PC-9 (cell line): Measurements from ENCODE around the gene PTTG1IP. TPM values are rescaled to one million over a fixed set of nuclear protein-coding genes. Genes with fewer than 3 reads are reported as not detected.

Experiments used
- BruUV-seq: library from RNA; stranded (reverse); fragments of 400-500 nt; replicated peaks from 2 replicates; lab custom pipeline; 2021; lab: Mats Ljungman, UMichigan
- CTCF ChIA-PET: fragments of 300-600 bp; sonication (Branson Sonifier 250); formaldehyde crosslinking; loops from one replicate; lab custom pipeline; 2022; ENCODE audit warnings: antibody characterized with exemption; lab: Charles Lee
- POLR2A ChIA-PET: fragments of 300-600 bp; sonication (Branson Sonifier 250); formaldehyde crosslinking; loops from one replicate; lab custom pipeline; 2022; ENCODE audit warnings: antibody characterized with exemption; ENCODE audit not compliant: unreplicated experiment; lab: Charles Lee
- DNase-seq, 2 experiments: peaks; one replicate each; pipeline versions ENCODE4 v3.0.0 to v3.0.0-alpha.2; 2015 to 2022; ENCODE audit warnings: mixed read lengths in 1 of 2
- H2AFZ ChIP-seq: fragments of 200-600 bp; sonication (generic); 2 replicates; pipeline ENCODE4 v1.8.1; 2017; ENCODE audit warnings: antibody characterized with exemption
- H3F3A ChIP-seq: fragments of 200-600 bp; sonication (generic); 2 replicates; pipeline ENCODE4 v1.8.1; 2017; ENCODE audit warnings: antibody characterized with exemption, mild to moderate bottlenecking, low read depth; ENCODE audit not compliant: insufficient read depth
- H3K27ac ChIP-seq: fragments of 200-600 bp; sonication (generic); 2 replicates; pipeline ENCODE4 v1.6.1; 2016; ENCODE audit warnings: mixed run types
- H3K27me3 ChIP-seq: fragments of 200-600 bp; sonication (generic); 2 replicates; pipeline ENCODE4 v1.6.1; 2016; ENCODE audit warnings: low read depth, mixed run types; ENCODE audit not compliant: insufficient read depth
- H3K36me3 ChIP-seq: fragments of 200-600 bp; sonication (generic); 2 replicates; pipeline ENCODE4 v1.6.1; 2016; ENCODE audit warnings: low read depth, mixed run types
- H3K4me1 ChIP-seq: fragments of 200-600 bp; sonication (generic); replicated peaks from 2 replicates; pipeline ENCODE4 v1.6.1; 2016; ENCODE audit warnings: mixed run types; ENCODE audit not compliant: insufficient read depth
- H3K4me2 ChIP-seq: fragments of 200-600 bp; sonication (generic); 2 replicates; pipeline ENCODE4 v1.6.1; 2017; ENCODE audit warnings: mixed run types
- H3K4me3 ChIP-seq: fragments of 200-600 bp; sonication (generic); 2 replicates; pipeline ENCODE4 v1.6.1; 2016; ENCODE audit warnings: mixed run types
- H3K79me2 ChIP-seq: fragments of 200-600 bp; sonication (generic); 2 replicates; pipeline ENCODE4 v1.6.1; 2017; ENCODE audit warnings: low read depth, mixed run types
- H3K9me2 ChIP-seq: fragments of 200-600 bp; sonication (generic); 2 replicates; pipeline ENCODE4 v1.8.1; 2017; ENCODE audit warnings: mild to moderate bottlenecking; ENCODE audit not compliant: insufficient read depth
- H3K9me3 ChIP-seq: fragments of 200-600 bp; sonication (generic); 2 replicates; pipeline ENCODE4 v1.8.1; 2016; ENCODE audit warnings: low read depth; ENCODE audit not compliant: insufficient read depth
- H4K20me1 ChIP-seq: fragments of 200-600 bp; sonication (generic); 2 replicates; pipeline ENCODE4 v1.8.1; 2017; ENCODE audit not compliant: insufficient read depth
- EZH2 ChIP-seq: fragments of 200-600 bp; sonication (generic); IDR thresholded peaks from 2 replicates; pipeline ENCODE4 v1.8.0; 2017; ENCODE audit warnings: antibody characterized with exemption, low read depth
- intact Hi-C: fragments of 100-400 bp; cut with micrococcal nuclease; formaldehyde crosslinking; loops from one replicate; pipeline ENCODE4 v1.10.0; 2022; ENCODE audit not compliant: unreplicated experiment
- total RNA-seq: library from RNA; stranded (reverse); gene quantifications from 2 replicates; pipeline ENCODE4 v1.2.3, GENCODE V29; 2021
- TF ChIP-seq, protein P1 (sequence below): fragments of 200-600 bp; sonication (generic); conservative IDR thresholded peaks from 2 replicates; pipeline ENCODE4 v1.6.1; 2017; ENCODE audit warnings: mixed run types, antibody characterized with exemption, mild to moderate bottlenecking, moderate library complexity

The PTTG1IP gene
- total RNA-seq, 1 experiment from 2014 or later, result 174 TPM

GRCh38 chr21:44918581-44919033 is 45.1 kb upstream of the PTTG1IP start:
- no peak for DNase-seq
- ChIA-PET POLR2A (no interaction called here), CTCF (no interaction called here)
- H3K9me2 ChIP-seq, result no peaks in the 10 kb centered on the region
- H3K79me2 ChIP-seq, result peaks cover 7% of the 10 kb centered on the region
- H3K4me1 ChIP-seq, result peaks cover 46% of the 10 kb centered on the region
- no peak overlapping the region for H3K4me3 ChIP-seq
- no peaks in the 10 kb centered on the region for H3K36me3 ChIP-seq
- H3K4me2 ChIP-seq, result no peak overlapping the region
- no peak overlapping the region for H3K27ac ChIP-seq
- no TSS peak for BruUV-seq
- no peaks in the 10 kb centered on the region for H3K27me3 ChIP-seq
- intact Hi-C loops, result no loop called here
- no peak for TF ChIP-seq EZH2
- TF ChIP-seq, protein P1, sequence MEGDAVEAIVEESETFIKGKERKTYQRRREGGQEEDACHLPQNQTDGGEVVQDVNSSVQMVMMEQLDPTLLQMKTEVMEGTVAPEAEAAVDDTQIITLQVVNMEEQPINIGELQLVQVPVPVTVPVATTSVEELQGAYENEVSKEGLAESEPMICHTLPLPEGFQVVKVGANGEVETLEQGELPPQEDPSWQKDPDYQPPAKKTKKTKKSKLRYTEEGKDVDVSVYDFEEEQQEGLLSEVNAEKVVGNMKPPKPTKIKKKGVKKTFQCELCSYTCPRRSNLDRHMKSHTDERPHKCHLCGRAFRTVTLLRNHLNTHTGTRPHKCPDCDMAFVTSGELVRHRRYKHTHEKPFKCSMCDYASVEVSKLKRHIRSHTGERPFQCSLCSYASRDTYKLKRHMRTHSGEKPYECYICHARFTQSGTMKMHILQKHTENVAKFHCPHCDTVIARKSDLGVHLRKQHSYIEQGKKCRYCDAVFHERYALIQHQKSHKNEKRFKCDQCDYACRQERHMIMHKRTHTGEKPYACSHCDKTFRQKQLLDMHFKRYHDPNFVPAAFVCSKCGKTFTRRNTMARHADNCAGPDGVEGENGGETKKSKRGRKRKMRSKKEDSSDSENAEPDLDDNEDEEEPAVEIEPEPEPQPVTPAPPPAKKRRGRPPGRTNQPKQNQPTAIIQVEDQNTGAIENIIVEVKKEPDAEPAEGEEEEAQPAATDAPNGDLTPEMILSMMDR, result no peak
- peaks cover 39% of the 10 kb centered on the region for H3F3A ChIP-seq
- no peak overlapping the region for H2AFZ ChIP-seq
- H4K20me1 ChIP-seq, result no peaks in the 10 kb centered on the region
- H3K9me3 ChIP-seq, result no peaks in the 10 kb centered on the region

GRCh38 chr21:44918107-44918470 is 44.6 kb upstream of the PTTG1IP start:
- Histone ChIP-seq H3K9me2 (no peaks in the 10 kb centered on the region), H3K9me3 (no peaks in the 10 kb centered on the region), H4K20me1 (no peaks in the 10 kb centered on the region), H3K4me1 (peaks cover 51% of the 10 kb centered on the region), H3K27ac (no peak overlapping the region), H3K27me3 (no peaks in the 10 kb centered on the region), H3K4me2 (no peak overlapping the region), H2AFZ (no peak overlapping the region), H3K79me2 (peaks cover 7% of the 10 kb centered on the region), H3K4me3 (no peak overlapping the region), H3K36me3 (no peaks in the 10 kb centered on the region), H3F3A (peaks cover 41% of the 10 kb centered on the region)
- intact Hi-C loops, result no loop called here
- POLR2A ChIA-PET, result no interaction called here
- TF ChIP-seq EZH2, result no peak
- TF ChIP-seq, protein P1, result no peak
- CTCF ChIA-PET, result no interaction called here
- DNase-seq, result no peak
- no TSS peak for BruUV-seq

GRCh38 chr21:44917446-44918106 is 44.1 kb upstream of the PTTG1IP start:
- H4K20me1 ChIP-seq, result no peaks in the 10 kb centered on the region
- no peaks in the 10 kb centered on the region for H3K36me3 ChIP-seq
- H3K4me1 ChIP-seq, result peaks cover 53% of the 10 kb centered on the region
- H3K27ac ChIP-seq, result peak overlapping the region; percentile 94
- H3F3A ChIP-seq, result peaks cover 41% of the 10 kb centered on the region
- TF ChIP-seq, protein P1, result no peak
- no peak for TF ChIP-seq EZH2
- intact Hi-C loops, result no loop called here
- H3K9me3 ChIP-seq, result no peaks in the 10 kb centered on the region
- DNase-seq, result no peak
- no peak overlapping the region for H2AFZ ChIP-seq
- H3K79me2 ChIP-seq, result peaks cover 7% of the 10 kb centered on the region
- no peaks in the 10 kb centered on the region for H3K9me2 ChIP-seq
- no peaks in the 10 kb centered on the region for H3K27me3 ChIP-seq
- H3K4me3 ChIP-seq, result 0 out of 2 replicates have a peak overlapping the region, but pooled peaks have one; percentile 46
- CTCF ChIA-PET, result interaction anchor here (0.6 kb wide), 1 partner anchor 471 kb away, joined by 3 read pairs; no protein-coding TSS in a partner anchor
- H3K4me2 ChIP-seq, result peak overlapping the region; percentile 76
- POLR2A ChIA-PET, result interaction anchor here (0.6 to 1.5 kb wide), 2 partner anchors 10 to 12 kb away, joined by 10 to 23 read pairs; no protein-coding TSS in a partner anchor
- BruUV-seq, result no TSS peak
